Uterus (tissue), 4 donors: ENCODE measurements around the gene NADSYN1. TPM values are rescaled to one million over a fixed set of nuclear protein-coding genes. Genes with fewer than 3 reads are reported as not detected.

Experiments
- DNase-seq, 2 donors: peaks; one replicate each; pipeline ENCODE4 v3.0.0-alpha.2; 2019 to 2020
- H3K27ac ChIP-seq, 2 donors: fragments of 200-600 bp; sonication (generic); 1 replicate in 1 of 2; 2 replicates in 1 of 2; pipeline ENCODE4 v1.5.1; 2016 to 2018
- H3K27me3 ChIP-seq, 2 donors: fragments of 200-600 bp; sonication (generic); one replicate each; pipeline ENCODE4 v1.5.1; 2018 to 2019; ENCODE audit warnings: control low read depth in 1 of 2
- H3K36me3 ChIP-seq, 2 donors: fragments of 200-600 bp; sonication (generic); one replicate each; pipeline ENCODE4 v1.5.1; 2019; ENCODE audit warnings: control low read depth in 1 of 2
- H3K4me1 ChIP-seq, 2 donors: fragments of 200-600 bp; sonication (generic); one replicate each; pipeline ENCODE4 v1.5.1; 2018 to 2019; ENCODE audit warnings: control low read depth in 1 of 2
- H3K4me3 ChIP-seq, 2 donors: fragments of 200-600 bp; sonication (generic); 1 replicate in 1 of 2; 2 replicates in 1 of 2; pipeline ENCODE4 v1.5.1; 2018 to 2019; ENCODE audit warnings: mild to moderate bottlenecking in 1 of 2
- H3K9me3 ChIP-seq, 2 donors: fragments of 200-600 bp; sonication (generic); one replicate each; pipeline ENCODE4 v1.5.1; 2019; ENCODE audit warnings: control low read depth in 1 of 2
- POLR2A ChIP-seq, 2 donors: fragments of 450-650 bp; IDR thresholded peaks; one replicate each; pipeline ENCODE4 v1.6.1; 2016; ENCODE audit warnings: antibody characterized with exemption in 2 of 2, mild to moderate bottlenecking in 1 of 2, moderate library complexity in 1 of 2
- intact Hi-C: fragments of 100-400 bp; cut with DNase I; formaldehyde crosslinking; loops from one replicate; pipeline ENCODE4 v1.15.1; 2023; ENCODE audit warnings: low total_unique reads
- total RNA-seq, 4 donors: library from RNA; depleted of rRNA in 3 of 4; stranded (reverse); fragments of >200 nt in 3 of 4; gene quantifications; one replicate each; pipeline versions ENCODE4 v1.1.0 to v1.2.4, GENCODE V29; 2014 to 2023
- TF ChIP-seq, protein P1 (sequence below), 4 experiments: fragments of 200-600 bp in 2 of 4; fragments of 450-650 bp in 2 of 4; sonication (generic) in 2 of 4; IDR thresholded peaks; one replicate each; pipeline ENCODE4 v1.5.1; 2016 to 2019; ENCODE audit warnings: antibody characterized with exemption in 4 of 4, mild to moderate bottlenecking in 2 of 4, moderate library complexity in 1 of 4
- donor health status: DM: yes; HTN: yes; CAD: no.

The NADSYN1 gene
- total RNA-seq, 4 donors from 2014 or later, result 20.0 to 73.0 (median 32.8) TPM

DNA sequence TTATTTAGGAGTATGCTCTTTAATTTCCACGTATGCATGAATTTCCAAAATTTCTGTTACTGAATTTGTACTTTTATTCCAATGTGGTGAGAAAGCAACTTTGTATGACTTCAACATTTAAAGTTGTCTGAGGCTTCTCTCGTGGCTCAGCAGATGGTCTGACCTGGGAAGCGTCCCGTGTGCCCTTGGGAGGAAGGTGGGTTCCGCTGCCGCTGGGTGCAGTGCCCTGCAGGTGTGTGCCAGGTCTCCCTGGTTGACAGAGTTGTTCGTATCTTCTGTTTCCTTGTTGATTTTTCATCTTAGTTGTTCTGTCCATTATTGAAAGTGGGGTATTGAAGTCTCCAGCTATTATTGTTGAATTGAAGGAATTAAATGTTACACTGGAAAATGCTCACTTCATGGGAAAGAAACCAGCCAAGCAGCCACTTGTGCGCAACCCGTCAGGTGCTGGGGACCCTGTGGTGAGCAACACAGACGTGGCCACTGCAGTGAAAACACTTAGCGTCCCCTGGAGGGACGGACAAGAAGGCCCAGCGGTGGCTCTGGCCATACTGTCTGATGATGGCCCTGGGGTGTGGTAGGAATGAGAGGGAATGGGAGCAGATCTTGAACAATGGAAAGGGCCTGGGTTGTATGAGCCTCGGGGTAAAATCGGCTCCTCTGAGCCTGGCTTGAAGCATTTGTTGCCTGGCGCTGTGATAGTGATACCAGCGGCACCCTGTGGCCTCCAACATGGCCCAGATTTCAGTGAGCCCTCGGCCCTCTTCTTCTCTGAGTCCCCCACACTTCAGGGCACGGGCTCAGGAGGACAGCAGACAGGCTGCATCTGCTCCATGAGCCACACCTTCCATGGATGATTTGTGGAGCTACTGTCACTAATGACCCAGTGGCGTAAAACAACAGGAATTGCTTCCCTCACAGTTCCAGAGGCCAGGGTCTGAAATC, 42.6 kb downstream of the NADSYN1 start:
- no peak overlapping the region for H3K27ac ChIP-seq
- no peak overlapping the region for H3K4me3 ChIP-seq
- TF ChIP-seq, protein P1, sequence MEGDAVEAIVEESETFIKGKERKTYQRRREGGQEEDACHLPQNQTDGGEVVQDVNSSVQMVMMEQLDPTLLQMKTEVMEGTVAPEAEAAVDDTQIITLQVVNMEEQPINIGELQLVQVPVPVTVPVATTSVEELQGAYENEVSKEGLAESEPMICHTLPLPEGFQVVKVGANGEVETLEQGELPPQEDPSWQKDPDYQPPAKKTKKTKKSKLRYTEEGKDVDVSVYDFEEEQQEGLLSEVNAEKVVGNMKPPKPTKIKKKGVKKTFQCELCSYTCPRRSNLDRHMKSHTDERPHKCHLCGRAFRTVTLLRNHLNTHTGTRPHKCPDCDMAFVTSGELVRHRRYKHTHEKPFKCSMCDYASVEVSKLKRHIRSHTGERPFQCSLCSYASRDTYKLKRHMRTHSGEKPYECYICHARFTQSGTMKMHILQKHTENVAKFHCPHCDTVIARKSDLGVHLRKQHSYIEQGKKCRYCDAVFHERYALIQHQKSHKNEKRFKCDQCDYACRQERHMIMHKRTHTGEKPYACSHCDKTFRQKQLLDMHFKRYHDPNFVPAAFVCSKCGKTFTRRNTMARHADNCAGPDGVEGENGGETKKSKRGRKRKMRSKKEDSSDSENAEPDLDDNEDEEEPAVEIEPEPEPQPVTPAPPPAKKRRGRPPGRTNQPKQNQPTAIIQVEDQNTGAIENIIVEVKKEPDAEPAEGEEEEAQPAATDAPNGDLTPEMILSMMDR (IDR thresholded peaks at IDR 0.05), result no peak
- TF ChIP-seq POLR2A (IDR thresholded peaks at IDR 0.05), result no peak
- intact Hi-C loops, result no loop called here
- H3K4me1 ChIP-seq, result no peaks in the 10 kb centered on the region
- DNase-seq, result no peak
- no peaks in the 10 kb centered on the region for H3K27me3 ChIP-seq
- no peaks in the 10 kb centered on the region for H3K9me3 ChIP-seq
- no peaks in the 10 kb centered on the region for H3K36me3 ChIP-seq

DNA sequence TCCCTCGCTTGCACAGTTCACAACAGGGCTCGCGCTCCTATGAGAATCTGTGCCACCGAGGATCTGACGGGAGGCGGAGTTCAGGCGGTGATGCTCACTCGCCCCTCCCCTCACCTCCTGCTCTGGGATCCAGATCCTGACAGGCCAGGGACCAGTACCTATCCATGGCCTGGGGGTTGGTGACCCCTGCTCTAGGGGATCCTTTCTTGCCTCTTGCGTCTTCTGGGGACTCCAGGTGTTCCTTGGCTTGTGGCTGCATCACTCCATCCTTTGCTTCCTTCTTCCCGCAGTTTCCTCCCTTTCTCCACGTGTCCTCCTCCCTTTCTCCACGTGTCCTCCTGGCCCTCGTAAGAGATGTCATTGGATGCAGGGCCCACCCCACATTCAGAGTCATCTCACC, 43.4 kb downstream of the NADSYN1 start:
- Histone ChIP-seq H3K9me3 (no peaks in the 10 kb centered on the region), H3K27ac (no peak overlapping the region), H3K36me3 (no peaks in the 10 kb centered on the region), H3K4me3 (no peak overlapping the region), H3K27me3 (no peaks in the 10 kb centered on the region), H3K4me1 (no peaks in the 10 kb centered on the region)
- DNase-seq, result no peak
- intact Hi-C loops, result no loop called here
- TF ChIP-seq, protein P1 (IDR thresholded peaks at IDR 0.05), result no peak
- TF ChIP-seq POLR2A (IDR thresholded peaks at IDR 0.05), result no peak

DNA sequence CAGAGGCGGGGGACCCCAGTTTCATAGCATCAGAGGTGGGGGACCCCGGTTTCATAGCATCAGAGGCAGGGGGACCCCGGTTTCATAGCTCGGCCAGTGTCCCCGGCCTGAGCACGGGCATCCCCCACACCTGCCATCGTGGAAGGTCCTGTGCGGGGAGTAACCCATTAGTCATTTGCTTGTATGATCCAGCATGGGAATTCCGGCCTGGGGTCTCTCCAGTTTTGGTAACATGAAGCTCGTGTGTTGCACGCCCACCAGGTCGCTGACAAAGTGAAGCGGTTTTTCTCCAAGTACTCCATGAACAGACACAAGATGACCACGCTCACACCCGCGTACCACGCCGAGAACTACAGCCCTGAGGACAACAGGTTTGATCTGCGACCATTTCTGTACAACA, 45.1 kb downstream of the NADSYN1 start:
- Histone ChIP-seq H3K27ac (no peak overlapping the region), H3K27me3 (no peaks in the 10 kb centered on the region), H3K4me3 (no peak overlapping the region), H3K36me3 (no peaks in the 10 kb centered on the region), H3K4me1 (no peaks in the 10 kb centered on the region), H3K9me3 (no peaks in the 10 kb centered on the region)
- no peak for DNase-seq
- intact Hi-C loops, result no loop called here
- no peak for TF ChIP-seq POLR2A (IDR thresholded peaks at IDR 0.05)
- TF ChIP-seq, protein P1 (IDR thresholded peaks at IDR 0.05), result no peak

DNA sequence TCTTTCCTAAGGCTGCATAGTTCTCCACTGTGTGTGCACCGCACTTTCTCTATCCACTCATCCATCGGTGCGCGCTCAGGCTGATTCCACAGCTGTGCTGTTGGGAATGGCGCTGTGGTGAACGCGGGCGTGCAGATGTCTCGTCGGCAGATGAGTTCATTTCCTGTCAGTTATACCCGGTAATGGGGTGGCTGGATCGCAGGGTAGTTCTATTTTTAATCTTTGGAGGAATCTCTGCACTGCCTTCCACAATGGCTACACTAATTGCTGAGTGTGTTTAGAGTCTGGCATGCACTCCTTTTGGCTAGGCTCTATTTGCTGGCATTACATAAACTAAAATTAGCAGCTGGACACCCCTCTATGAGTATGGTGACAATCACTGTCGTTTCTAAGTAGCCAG, 46.1 kb downstream of the NADSYN1 start:
- Histone ChIP-seq H3K27ac (no peak overlapping the region), H3K4me3 (no peak overlapping the region), H3K36me3 (no peaks in the 10 kb centered on the region), H3K27me3 (no peaks in the 10 kb centered on the region), H3K4me1 (no peaks in the 10 kb centered on the region), H3K9me3 (no peaks in the 10 kb centered on the region)
- DNase-seq, result no peak
- TF ChIP-seq POLR2A (IDR thresholded peaks at IDR 0.05), result no peak
- TF ChIP-seq, protein P1 (IDR thresholded peaks at IDR 0.05), result no peak
- intact Hi-C loops, result no loop called here

DNA sequence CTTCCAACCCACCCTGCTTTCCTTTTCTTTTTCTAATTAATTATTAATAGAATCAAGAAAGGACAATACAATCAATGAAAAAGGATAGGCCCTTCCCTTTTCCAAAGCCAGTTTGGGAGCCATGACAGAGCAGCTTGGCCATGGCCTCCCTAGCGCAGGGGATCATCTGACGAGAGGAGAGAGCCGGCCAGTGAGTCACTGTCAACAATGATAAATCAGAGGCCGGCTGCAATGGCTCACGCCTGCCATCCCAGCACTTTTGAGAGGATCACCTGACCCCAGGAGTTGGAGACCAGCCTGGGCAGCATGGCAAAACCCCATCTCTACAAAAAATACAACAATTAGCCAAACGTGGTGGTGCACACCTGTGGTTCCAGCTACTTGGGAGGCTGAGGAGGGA, 46.5 kb downstream of the NADSYN1 start:
- no peak for TF ChIP-seq POLR2A (IDR thresholded peaks at IDR 0.05)
- TF ChIP-seq, protein P1 (IDR thresholded peaks at IDR 0.05), result no peak
- no peak for DNase-seq
- Histone ChIP-seq H3K36me3 (no peaks in the 10 kb centered on the region), H3K4me1 (no peaks in the 10 kb centered on the region), H3K9me3 (no peaks in the 10 kb centered on the region), H3K4me3 (no peak overlapping the region), H3K27me3 (no peaks in the 10 kb centered on the region), H3K27ac (no peak overlapping the region)
- intact Hi-C loops, result no loop called here
